Measurements from ENCODE around the gene KIF26A. TPM values are rescaled to one million over a fixed set of nuclear protein-coding genes. Genes with fewer than 3 reads are reported as not detected.

Gene KIF26A
- total RNA-seq, 1 donor from 2014 or later, result 0.60 TPM

DNA sequence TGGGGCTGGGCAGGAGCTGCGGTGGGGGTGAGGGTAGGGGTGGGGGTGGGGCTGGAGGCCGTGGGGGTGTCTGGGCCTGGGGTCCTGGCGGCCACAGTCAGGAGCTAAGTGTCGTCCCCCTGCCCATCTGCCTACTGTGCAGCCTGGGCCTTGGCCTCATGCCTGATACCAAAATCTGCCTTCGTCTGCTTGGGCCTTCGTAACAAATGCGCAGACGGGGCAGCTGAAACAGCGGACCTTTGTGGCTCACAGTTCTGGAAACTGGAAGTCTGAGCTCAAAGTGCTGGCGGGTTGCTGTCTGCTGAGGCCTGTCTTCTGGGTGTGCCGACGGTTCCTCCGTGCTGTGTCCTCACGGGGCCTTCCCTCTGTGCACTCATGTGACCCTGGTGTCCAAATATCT is 61.7 kb downstream of the KIF26A start:
- TF ChIP-seq, protein P1, sequence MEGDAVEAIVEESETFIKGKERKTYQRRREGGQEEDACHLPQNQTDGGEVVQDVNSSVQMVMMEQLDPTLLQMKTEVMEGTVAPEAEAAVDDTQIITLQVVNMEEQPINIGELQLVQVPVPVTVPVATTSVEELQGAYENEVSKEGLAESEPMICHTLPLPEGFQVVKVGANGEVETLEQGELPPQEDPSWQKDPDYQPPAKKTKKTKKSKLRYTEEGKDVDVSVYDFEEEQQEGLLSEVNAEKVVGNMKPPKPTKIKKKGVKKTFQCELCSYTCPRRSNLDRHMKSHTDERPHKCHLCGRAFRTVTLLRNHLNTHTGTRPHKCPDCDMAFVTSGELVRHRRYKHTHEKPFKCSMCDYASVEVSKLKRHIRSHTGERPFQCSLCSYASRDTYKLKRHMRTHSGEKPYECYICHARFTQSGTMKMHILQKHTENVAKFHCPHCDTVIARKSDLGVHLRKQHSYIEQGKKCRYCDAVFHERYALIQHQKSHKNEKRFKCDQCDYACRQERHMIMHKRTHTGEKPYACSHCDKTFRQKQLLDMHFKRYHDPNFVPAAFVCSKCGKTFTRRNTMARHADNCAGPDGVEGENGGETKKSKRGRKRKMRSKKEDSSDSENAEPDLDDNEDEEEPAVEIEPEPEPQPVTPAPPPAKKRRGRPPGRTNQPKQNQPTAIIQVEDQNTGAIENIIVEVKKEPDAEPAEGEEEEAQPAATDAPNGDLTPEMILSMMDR (IDR thresholded peaks at IDR 0.05), result no peak
- Mint-ChIP-seq H3K4me1 (ENCODE audit: low read depth) (no peaks in the 10 kb centered on the region), H3K4me3 (ENCODE audit: unreplicated experiment) (no peak overlapping the region), H3K27me3 (ENCODE audit: low read depth) (peaks cover 6% of the 10 kb centered on the region), H3K36me3 (ENCODE audit: low read depth) (no peaks in the 10 kb centered on the region), H3K9me3 (ENCODE audit: low read depth) (no peaks in the 10 kb centered on the region), H3K27ac (ENCODE audit: unreplicated experiment) (no peak overlapping the region)
- no peak for DNase-seq (ENCODE audit: low spot score)

DNA sequence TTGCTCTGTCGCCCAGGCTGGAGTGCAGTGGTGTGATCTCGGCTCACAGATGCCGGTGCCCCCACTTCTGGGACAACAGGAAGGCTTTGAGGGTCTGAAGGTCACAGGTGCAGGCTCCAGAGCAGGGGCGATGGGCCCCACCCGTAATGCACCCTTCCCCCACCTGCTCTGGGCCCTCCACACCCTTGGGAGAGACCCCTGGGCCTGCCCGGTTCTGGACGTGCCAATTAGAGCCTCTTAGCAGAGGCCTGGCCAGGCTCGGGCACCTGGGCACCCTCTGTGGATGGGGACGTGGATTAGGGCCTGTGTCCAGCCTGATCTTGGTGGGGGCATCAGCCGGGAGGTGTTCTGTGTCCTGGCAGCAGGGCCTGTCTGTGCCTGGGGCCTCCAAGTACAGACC is 62.2 kb downstream of the KIF26A start:
- Mint-ChIP-seq H3K9me3 (ENCODE audit: low read depth) (no peaks in the 10 kb centered on the region), H3K4me3 (ENCODE audit: unreplicated experiment) (no peak overlapping the region), H3K36me3 (ENCODE audit: low read depth) (no peaks in the 10 kb centered on the region), H3K27me3 (ENCODE audit: low read depth) (peaks cover 5% of the 10 kb centered on the region), H3K4me1 (ENCODE audit: low read depth) (no peaks in the 10 kb centered on the region), H3K27ac (ENCODE audit: unreplicated experiment) (no peak overlapping the region)
- no peak for DNase-seq (ENCODE audit: low spot score)
- TF ChIP-seq, protein P1 (IDR thresholded peaks at IDR 0.05), result no peak

DNA sequence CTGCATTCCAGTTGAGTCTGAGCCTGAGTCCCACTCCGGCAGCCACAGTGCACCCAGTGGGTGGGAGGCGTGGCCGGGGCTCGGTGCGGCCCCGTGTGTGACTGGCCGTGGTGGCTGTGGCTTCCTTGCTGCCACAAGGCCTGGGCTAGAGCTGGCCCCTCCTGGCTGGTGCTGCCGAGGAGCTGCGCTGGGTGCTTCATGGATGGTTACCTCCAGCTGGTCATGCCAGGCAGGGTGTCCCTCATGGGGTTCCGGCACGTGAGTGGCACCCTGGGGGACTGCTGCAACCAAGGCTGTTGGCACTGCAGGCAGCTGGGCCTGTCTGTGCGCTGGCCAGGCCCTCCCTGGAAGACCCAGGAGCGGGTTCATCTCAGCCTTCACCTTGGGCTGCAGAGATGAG is 62.7 kb downstream of the KIF26A start:
- H3K27ac Mint-ChIP-seq (ENCODE audit: unreplicated experiment), result no peak overlapping the region

DNA sequence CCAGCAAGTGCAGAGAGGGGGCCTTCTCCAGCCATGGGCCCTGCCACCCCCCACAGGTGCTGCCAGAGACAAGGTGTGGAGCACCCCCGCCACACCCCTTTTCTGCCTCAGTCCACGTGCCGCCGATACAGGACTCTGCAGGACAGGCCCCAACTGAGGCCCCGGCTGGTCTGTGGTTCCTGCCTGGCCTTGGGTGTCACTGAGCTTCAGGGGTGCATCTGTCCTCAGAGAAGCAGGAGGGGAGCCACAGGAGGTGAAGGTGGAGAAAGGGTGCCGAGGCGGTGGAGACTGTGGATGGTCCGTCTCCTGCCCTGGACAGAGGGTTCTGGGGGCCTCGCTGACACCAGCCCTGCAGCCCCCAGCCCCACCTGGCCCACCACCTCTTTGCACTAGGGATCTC is 63.1 kb downstream of the KIF26A start:
- DNase-seq (ENCODE audit: low spot score), result no peak
- H3K4me3 Mint-ChIP-seq (ENCODE audit: unreplicated experiment), result no peak overlapping the region
- no peak overlapping the region for H3K27ac Mint-ChIP-seq (ENCODE audit: unreplicated experiment)
- H3K27me3 Mint-ChIP-seq (ENCODE audit: low read depth), result peaks cover 1% of the 10 kb centered on the region
- no peaks in the 10 kb centered on the region for H3K4me1 Mint-ChIP-seq (ENCODE audit: low read depth)
- TF ChIP-seq, protein P1 (IDR thresholded peaks at IDR 0.05), result no peak
- no peaks in the 10 kb centered on the region for H3K9me3 Mint-ChIP-seq (ENCODE audit: low read depth)
- H3K36me3 Mint-ChIP-seq (ENCODE audit: low read depth), result no peaks in the 10 kb centered on the region

More for the DNA sequence above, 62.7 kb downstream of the KIF26A start:
- TF ChIP-seq, protein P1 (IDR thresholded peaks at IDR 0.05), result no peak
- Mint-ChIP-seq H3K36me3 (ENCODE audit: low read depth) (no peaks in the 10 kb centered on the region), H3K9me3 (ENCODE audit: low read depth) (no peaks in the 10 kb centered on the region), H3K4me1 (ENCODE audit: low read depth) (no peaks in the 10 kb centered on the region), H3K27me3 (ENCODE audit: low read depth) (peaks cover under 1% of the 10 kb centered on the region), H3K4me3 (ENCODE audit: unreplicated experiment) (no peak overlapping the region)
- no peak for DNase-seq (ENCODE audit: low spot score)

DNA sequence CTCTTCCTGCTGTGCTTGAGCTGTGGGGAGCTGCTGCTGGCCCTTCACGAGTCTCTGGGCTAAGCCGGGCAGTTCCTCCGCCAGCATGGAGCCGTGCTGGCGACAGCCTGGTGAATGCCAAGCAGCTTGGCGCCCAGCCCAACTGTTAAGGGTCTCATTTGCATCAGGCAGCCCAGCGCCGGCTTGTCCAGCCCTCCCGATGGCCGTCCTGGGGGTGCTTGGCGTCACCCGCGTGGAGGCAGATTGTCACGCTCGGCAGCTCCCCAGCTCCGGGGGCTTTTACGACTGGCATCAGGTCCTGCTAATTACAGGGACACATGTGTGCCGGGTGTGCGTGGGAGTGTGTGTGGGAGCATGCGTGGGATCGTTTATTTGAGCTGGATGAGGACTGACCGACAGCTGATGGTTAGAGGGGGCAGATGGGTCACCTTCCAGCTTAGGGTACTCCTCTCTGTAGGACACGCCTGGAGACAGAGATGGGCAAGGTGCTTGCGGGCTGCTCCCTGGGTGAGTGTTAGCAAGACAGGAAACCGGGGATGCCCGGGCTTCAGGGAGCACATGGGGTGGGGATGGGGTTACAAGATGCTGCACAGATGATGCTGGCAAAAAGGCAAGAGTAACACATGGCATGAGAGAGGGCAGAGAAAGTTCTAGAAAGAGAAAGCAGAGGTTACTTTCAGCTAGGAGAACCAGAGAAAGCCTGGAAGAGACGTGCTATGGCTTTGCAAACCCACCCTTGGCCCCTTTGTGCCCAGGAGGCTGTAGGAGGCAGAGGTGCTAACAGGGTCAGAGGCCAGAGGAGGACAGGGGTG is 64.1 kb downstream of the KIF26A start:
- no peak for DNase-seq (ENCODE audit: low spot score)
- Mint-ChIP-seq H3K27me3 (ENCODE audit: low read depth) (peaks cover 3% of the 10 kb centered on the region), H3K36me3 (ENCODE audit: low read depth) (no peaks in the 10 kb centered on the region), H3K4me1 (ENCODE audit: low read depth) (no peaks in the 10 kb centered on the region), H3K27ac (ENCODE audit: unreplicated experiment) (no peak overlapping the region), H3K9me3 (ENCODE audit: low read depth) (no peaks in the 10 kb centered on the region), H3K4me3 (ENCODE audit: unreplicated experiment) (no peak overlapping the region)
- TF ChIP-seq, protein P1 (IDR thresholded peaks at IDR 0.05), result no peak
